Caco-2 (cell line): ENCODE data around the gene ENPP3. TPM values are rescaled to one million over a fixed set of nuclear protein-coding genes. Genes with fewer than 3 reads are reported as not detected.

Experiments
- BruUV-seq: library from RNA; stranded (reverse); fragments of 400-500 nt; replicated peaks from 2 replicates; lab custom pipeline; 2021; lab: Mats Ljungman, UMichigan
- CTCF ChIA-PET: fragments of 300-600 bp; sonication (Branson Sonifier 250); formaldehyde crosslinking; loops from one replicate; lab custom pipeline; 2022; ENCODE audit warnings: antibody characterized with exemption; lab: Charles Lee
- POLR2A ChIA-PET: fragments of 300-600 bp; sonication (Branson Sonifier 250); formaldehyde crosslinking; loops from one replicate; lab custom pipeline; 2022; ENCODE audit warnings: antibody characterized with exemption; lab: Charles Lee
- DNase-seq, 2 experiments: peaks; one replicate each; pipeline versions ENCODE4 v3.0.0 to v3.0.0-alpha.2; 2020 to 2022
- H3K27me3 ChIP-seq: replicated peaks from 2 replicates; pipeline ENCODE4 v1.6.0; 2011; ENCODE audit warnings: low read length; ENCODE audit not compliant: control insufficient read depth, insufficient read depth
- H3K36me3 ChIP-seq: 2 replicates; pipeline ENCODE4 v1.5.1; 2011; ENCODE audit warnings: low read length; ENCODE audit not compliant: control insufficient read depth, insufficient read depth
- H3K4me1 ChIP-seq: fragments of 250-450 bp; sonication (Bioruptor Pico); 2 replicates; pipeline ENCODE4 v1.5.1; 2020; ENCODE audit warnings: mild to moderate bottlenecking
- H3K4me3 ChIP-seq: 2 replicates; pipeline ENCODE4 v1.5.1; 2011; ENCODE audit warnings: low read depth, mild to moderate bottlenecking, control low read depth, low read length
- H3K9me3 ChIP-seq: fragments of 250-450 bp; sonication (Bioruptor Pico); 2 replicates; pipeline ENCODE4 v1.5.1; 2020; ENCODE audit warnings: mild to moderate bottlenecking, moderate library complexity
- H3K27ac Mint-ChIP-seq: one replicate; pipeline ENCODE4 v1.8.0; 2022; ENCODE audit warnings: mixed read lengths; ENCODE audit not compliant: unreplicated experiment
- H3K27me3 Mint-ChIP-seq: one replicate; pipeline ENCODE4 v1.8.0; 2022; ENCODE audit warnings: mixed read lengths; ENCODE audit not compliant: insufficient read depth, unreplicated experiment
- H3K36me3 Mint-ChIP-seq: one replicate; pipeline ENCODE4 v1.8.0; 2022; ENCODE audit warnings: mild to moderate bottlenecking, mixed read lengths; ENCODE audit not compliant: insufficient read depth, unreplicated experiment
- H3K4me1 Mint-ChIP-seq: one replicate; pipeline ENCODE4 v1.8.0; 2022; ENCODE audit warnings: low read depth, mixed read lengths; ENCODE audit not compliant: unreplicated experiment
- H3K4me3 Mint-ChIP-seq: one replicate; pipeline ENCODE4 v1.8.0; 2022; ENCODE audit warnings: mild to moderate bottlenecking, moderate library complexity, mixed read lengths; ENCODE audit not compliant: unreplicated experiment
- H3K9me3 Mint-ChIP-seq: one replicate; pipeline ENCODE4 v1.8.0; 2022; ENCODE audit warnings: mixed read lengths; ENCODE audit not compliant: unreplicated experiment
- intact Hi-C: fragments of 100-400 bp; cut with micrococcal nuclease; formaldehyde crosslinking; loops from one replicate; pipeline ENCODE4 v1.10.0; 2022; ENCODE audit not compliant: unreplicated experiment
- total RNA-seq: library from RNA; stranded (reverse); gene quantifications from 2 replicates; pipeline ENCODE4 v1.2.3, GENCODE V29; 2022
- TF ChIP-seq, protein P1 (sequence below), 2 experiments: fragments of 200-600 bp in 1 of 2; IDR thresholded peaks; 1 replicate in 1 of 2; 2 replicates in 1 of 2; pipeline versions ENCODE4 v1.5.1 to v1.8.0; 2011 to 2022; ENCODE audit warnings: antibody characterized with exemption in 1 of 2, control low read depth in 1 of 2, inconsistent platforms in 1 of 2, low read depth in 1 of 2, low read length in 1 of 2, mild to moderate bottlenecking in 1 of 2, moderate library complexity in 1 of 2; ENCODE audit not compliant: insufficient read depth in 1 of 2, severe bottlenecking in 1 of 2, unreplicated experiment in 1 of 2

ENPP3 gene
- total RNA-seq, 1 experiment from 2014 or later, result not detected

DNA sequence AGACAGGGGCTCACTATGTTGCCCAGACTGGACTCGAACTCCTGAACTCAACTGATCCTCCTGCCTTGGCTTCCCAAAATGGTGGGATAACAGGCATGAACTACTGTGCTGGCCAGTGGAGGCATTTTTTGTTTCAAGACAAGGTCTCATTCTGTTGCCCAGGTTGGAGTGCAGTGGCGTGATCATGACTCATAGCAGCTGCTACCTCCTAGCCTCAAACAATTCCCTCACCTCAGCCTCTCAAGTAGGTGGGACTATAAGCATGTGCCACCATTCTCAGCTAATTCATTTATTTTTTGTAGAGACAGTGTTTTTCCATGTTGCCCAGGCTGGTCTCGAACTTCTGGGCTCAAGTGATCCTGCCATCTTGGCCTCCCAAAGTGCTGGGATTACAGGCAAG, 17.2 kb downstream of the ENPP3 start:
- Mint-ChIP-seq H3K36me3 (no peaks in the 10 kb centered on the region), H3K9me3 (no peaks in the 10 kb centered on the region), H3K27me3 (no peaks in the 10 kb centered on the region), H3K4me1 (no peaks in the 10 kb centered on the region), H3K27ac (no peak overlapping the region), H3K4me3 (no peak overlapping the region)
- intact Hi-C loops, result no loop called here
- no TSS peak for BruUV-seq
- H3K27me3 ChIP-seq, result no peaks in the 10 kb centered on the region
- no peak for DNase-seq
- no peaks in the 10 kb centered on the region for H3K36me3 ChIP-seq
- no peak overlapping the region for H3K4me3 ChIP-seq
- H3K4me1 ChIP-seq, result no peaks in the 10 kb centered on the region
- CTCF ChIA-PET, result interaction anchor here (0.8 kb wide), 1 partner anchor 26 kb away, joined by 5 read pairs; the partner anchor contains the start of gene MED23
- POLR2A ChIA-PET, result no interaction called here
- H3K9me3 ChIP-seq, result no peaks in the 10 kb centered on the region
- TF ChIP-seq, protein P1, sequence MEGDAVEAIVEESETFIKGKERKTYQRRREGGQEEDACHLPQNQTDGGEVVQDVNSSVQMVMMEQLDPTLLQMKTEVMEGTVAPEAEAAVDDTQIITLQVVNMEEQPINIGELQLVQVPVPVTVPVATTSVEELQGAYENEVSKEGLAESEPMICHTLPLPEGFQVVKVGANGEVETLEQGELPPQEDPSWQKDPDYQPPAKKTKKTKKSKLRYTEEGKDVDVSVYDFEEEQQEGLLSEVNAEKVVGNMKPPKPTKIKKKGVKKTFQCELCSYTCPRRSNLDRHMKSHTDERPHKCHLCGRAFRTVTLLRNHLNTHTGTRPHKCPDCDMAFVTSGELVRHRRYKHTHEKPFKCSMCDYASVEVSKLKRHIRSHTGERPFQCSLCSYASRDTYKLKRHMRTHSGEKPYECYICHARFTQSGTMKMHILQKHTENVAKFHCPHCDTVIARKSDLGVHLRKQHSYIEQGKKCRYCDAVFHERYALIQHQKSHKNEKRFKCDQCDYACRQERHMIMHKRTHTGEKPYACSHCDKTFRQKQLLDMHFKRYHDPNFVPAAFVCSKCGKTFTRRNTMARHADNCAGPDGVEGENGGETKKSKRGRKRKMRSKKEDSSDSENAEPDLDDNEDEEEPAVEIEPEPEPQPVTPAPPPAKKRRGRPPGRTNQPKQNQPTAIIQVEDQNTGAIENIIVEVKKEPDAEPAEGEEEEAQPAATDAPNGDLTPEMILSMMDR (IDR thresholded peaks at IDR 0.05; ENCODE audit: insufficient read depth in 1 of 2, low read depth in 1 of 2, low read length in 1 of 2, severe bottlenecking in 1 of 2, unreplicated experiment in 1 of 2), result no peak

DNA sequence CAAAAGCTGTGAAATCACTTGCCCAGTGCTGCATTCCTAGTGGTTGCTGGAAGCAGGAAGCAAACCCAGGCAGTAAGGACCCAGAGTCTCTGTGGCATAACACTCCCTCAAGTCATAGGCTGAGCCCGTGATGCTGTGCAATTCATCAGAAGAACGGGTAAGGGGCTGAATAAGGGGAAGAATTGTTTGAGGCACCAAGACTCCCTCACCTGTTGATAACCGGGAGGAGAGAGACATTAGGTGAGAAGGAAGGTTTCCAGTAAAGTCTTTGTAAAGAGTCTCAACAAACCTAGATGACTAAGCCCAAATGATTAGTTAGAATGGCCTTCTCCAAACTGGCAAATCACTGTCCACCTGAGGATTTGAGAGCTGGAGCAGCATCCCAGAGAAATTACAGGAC, 18.3 kb downstream of the ENPP3 start:
- Mint-ChIP-seq H3K9me3 (no peaks in the 10 kb centered on the region), H3K4me1 (no peaks in the 10 kb centered on the region), H3K36me3 (no peaks in the 10 kb centered on the region), H3K27ac (no peak overlapping the region), H3K27me3 (no peaks in the 10 kb centered on the region), H3K4me3 (no peak overlapping the region)
- Histone ChIP-seq H3K36me3 (no peaks in the 10 kb centered on the region), H3K4me3 (no peak overlapping the region), H3K27me3 (no peaks in the 10 kb centered on the region), H3K9me3 (no peaks in the 10 kb centered on the region), H3K4me1 (no peaks in the 10 kb centered on the region)
- POLR2A ChIA-PET, result no interaction called here
- DNase-seq, result no peak
- TF ChIP-seq, protein P1 (IDR thresholded peaks at IDR 0.05; ENCODE audit: insufficient read depth in 1 of 2, low read depth in 1 of 2, low read length in 1 of 2, severe bottlenecking in 1 of 2, unreplicated experiment in 1 of 2), result no peak
- no TSS peak for BruUV-seq
- intact Hi-C loops, result no loop called here
- CTCF ChIA-PET, result interaction anchor here (1.3 kb wide), 1 partner anchor 27 kb away, joined by 6 read pairs; the partner anchor contains the start of gene MED23

DNA sequence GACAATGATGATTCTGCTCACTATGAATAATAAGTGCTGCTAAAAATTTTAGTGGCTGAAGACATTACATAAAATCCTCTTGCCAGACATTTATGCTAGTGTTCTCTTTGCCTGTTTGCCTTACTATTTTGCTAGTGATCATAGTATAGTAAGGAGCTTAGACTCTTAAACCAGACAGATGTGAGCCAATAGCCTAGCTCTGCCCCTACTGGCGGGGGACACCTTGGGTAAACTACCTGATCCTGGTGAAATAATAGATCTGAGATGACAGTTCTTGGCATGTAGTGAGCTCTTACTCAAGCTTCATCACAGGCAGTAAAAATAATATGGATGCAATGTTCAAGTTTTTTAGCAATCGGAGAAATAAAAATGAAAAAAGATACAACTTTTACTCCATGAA, 18.8 kb downstream of the ENPP3 start:
- Mint-ChIP-seq H3K27ac (no peak overlapping the region), H3K27me3 (no peaks in the 10 kb centered on the region), H3K4me1 (no peaks in the 10 kb centered on the region), H3K36me3 (no peaks in the 10 kb centered on the region), H3K4me3 (no peak overlapping the region), H3K9me3 (no peaks in the 10 kb centered on the region)
- DNase-seq, result no peak
- ChIA-PET CTCF (interaction anchor here (1.3 kb wide), 1 partner anchor 28 kb away, joined by 6 read pairs; the partner anchor contains the start of gene MED23), POLR2A (no interaction called here)
- H3K4me3 ChIP-seq, result no peak overlapping the region
- H3K9me3 ChIP-seq, result no peaks in the 10 kb centered on the region
- BruUV-seq, result no TSS peak
- TF ChIP-seq, protein P1 (IDR thresholded peaks at IDR 0.05; ENCODE audit: insufficient read depth in 1 of 2, low read depth in 1 of 2, low read length in 1 of 2, severe bottlenecking in 1 of 2, unreplicated experiment in 1 of 2), result peak in 1 of 2 experiments; percentile 16
- no peaks in the 10 kb centered on the region for H3K27me3 ChIP-seq
- H3K36me3 ChIP-seq, result no peaks in the 10 kb centered on the region
- intact Hi-C loops, result no loop called here
- H3K4me1 ChIP-seq, result no peaks in the 10 kb centered on the region
